Activated CD4-positive, alpha-beta T cell treated with anti-CD3 and anti-CD28 coated beads, Interleukin-2, amount 50 U/mL, for 1 hour (primary cell): Measurements from ENCODE around the gene EFNA2.

Experiments
- DNase-seq: peaks from one replicate; pipeline ENCODE4 v3.0.0-alpha.2; 2020

EFNA2 gene

DNA sequence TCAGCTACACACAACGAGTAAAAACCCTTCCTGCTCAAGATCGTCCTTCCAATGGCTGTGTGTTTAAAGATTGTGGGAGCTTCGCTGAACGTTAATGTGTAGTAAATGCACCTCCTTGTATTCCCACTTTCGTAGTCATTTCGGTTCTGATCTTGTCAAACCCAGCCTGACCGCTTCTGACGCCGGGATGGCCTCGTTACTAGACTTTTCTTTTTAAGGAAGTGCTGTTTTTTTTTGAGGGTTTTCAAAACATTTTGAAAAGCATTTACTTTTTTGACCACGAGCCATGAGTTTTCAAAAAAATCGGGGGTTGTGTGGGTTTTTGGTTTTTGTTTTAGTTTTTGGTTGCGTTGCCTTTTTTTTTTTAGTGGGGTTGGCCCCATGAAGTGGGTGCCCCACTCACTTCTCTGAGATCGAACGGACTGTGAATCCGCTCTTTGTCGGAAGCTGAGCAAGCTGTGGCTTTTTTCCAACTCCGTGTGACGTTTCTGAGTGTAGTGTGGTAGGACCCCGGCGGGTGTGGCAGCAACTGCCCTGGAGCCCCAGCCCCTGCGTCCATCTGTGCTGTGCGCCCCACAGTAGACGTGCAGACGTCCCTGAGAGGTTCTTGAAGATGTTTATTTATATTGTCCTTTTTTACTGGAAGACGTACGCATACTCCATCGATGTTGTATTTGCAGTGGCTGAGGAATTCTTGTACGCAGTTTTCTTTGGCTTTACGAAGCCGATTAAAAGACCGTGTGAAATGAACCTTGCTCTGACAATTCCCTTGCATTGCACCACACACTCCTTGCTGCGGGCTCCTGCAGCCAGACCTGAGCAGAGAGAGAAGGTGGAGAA is 13.0 kb upstream of the EFNA2 start:
- no peak for DNase-seq

DNA sequence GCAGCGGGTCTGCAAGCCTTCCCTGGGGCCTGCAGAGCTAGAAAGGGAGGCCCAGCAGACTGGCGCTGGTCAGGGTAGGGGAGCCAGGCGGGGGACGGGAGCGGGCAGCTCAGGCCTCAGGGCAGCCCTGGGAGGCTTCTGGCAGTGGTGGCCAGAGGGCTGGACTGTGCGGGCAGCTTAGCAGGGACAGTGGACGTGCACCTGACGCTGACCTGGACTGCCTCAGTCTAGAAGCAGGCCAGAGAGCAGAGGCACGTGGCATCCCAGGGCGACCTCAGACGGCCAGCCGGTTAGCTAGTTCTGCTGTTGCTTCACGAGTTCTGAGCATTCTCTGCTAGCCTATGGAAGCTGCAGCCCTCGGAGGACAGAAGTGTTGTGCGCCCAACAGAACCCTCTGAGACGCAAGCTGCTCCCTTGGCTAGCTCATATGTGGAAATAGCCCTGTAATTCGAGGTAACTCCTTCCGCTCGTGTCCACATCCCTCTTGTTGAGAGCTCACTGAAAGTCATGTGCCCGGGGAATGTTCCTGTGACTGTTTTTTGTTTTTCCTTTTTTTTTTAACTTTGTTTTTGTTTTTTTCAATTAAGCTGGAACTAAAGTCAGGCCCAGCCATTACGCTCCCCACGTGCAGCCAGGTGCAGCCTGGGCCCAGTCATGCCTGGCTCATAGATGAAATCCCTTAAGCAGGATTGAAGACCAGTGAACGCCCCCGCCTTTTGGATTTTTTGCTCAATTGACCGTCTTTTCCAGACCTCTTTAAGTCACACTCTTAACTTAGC is 12.2 kb upstream of the EFNA2 start:
- DNase-seq: no peak

DNA sequence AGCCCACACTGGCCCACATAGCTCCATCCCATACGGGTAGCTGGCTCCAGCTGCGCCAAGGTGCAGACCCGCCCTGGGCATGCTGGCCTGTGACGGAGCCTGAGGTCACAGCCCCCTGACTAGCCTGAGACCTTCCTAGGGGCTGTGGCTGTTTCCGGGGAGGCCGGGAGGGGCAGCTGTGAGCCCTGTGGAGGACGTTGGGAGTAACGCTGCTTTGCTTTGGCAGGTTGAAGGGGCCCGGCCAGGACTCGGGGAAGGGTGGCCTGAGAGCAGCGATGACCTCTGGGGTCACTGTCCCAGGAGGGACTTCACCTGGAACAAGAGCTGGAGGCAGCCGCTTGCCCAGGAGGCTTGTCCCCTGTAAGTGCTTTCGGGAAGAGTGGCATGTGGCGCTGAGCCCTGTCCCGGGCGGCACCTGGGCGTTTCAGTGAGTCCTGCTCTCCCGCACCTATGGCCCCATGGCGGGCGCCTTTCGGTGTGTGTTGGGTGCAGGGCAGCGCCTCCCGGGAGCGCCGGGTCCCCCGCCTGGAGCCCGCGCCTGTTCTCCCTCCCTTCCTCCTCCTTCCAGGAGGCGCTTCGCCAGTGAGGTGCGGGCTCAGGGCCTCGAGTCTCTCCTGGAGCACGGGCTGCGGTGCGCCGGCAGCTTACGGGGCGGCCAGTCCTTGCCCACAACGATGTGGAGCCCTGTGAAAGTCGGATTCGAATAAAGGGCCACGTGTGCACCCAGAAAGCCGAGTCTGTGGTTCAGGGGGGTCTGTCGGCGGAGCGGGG is 11.4 kb upstream of the EFNA2 start:
- no peak for DNase-seq

DNA sequence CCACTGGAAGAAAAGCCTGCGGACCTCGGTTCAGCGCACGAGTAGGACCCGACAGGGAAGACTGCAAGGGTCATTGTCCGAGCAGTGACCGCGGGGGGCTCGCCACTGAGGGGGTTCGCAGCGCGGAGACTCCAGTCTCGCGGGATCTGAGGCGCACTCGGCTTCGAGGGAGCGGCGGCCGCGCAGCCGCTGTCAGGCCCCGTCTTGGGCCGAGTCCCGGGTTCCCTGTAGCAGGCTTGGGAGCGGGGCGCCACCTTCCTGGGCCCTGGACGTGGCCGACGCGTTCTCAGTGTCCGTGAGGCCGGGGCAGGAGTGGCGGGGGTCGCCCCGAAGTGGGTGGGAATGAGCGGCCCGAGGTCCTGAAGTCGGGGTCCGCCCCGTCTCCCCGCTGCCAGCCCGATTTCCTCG is 10.8 kb upstream of the EFNA2 start:
- no peak for DNase-seq

DNA sequence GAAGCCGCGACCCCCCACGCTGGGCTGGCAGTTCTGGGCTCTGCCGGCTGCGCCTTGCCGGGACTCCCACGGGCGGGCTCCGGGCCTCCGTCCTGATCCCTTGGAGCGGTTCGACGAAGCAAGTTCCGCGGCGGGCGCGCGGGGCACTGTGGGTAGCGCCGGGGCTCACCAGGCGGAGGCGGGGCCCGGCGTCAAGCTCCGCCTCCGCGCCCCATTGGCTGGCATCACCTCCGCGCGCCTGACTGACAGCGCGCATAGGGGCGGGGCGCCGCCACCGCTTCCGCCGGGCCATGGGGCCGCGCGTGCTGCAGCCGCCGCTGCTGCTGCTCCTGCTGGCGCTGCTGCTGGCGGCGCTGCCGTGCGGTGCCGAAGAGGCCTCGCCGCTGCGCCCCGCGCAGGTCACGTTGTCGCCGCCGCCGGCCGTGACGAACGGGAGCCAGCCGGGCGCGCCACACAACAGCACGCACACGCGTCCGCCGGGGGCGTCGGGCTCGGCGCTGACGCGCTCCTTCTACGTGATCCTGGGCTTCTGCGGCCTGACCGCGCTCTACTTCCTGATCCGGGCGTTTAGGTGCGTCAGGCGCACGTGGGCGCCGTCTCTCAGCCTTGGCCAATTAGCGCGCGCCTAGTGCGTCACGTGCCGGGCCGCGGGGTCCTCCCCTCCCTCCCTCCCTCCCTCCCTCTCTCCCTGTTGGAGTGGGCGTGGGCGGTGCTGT is 10.3 kb upstream of the EFNA2 start, which contains the start of gene FAM174C:
FAM174C (plus strand) TSS at position 271 of the 716 bp plus-strand sequence; CDS start at position 291, 20 bp downstream.
- peak; percentile 92 for DNase-seq

DNA sequence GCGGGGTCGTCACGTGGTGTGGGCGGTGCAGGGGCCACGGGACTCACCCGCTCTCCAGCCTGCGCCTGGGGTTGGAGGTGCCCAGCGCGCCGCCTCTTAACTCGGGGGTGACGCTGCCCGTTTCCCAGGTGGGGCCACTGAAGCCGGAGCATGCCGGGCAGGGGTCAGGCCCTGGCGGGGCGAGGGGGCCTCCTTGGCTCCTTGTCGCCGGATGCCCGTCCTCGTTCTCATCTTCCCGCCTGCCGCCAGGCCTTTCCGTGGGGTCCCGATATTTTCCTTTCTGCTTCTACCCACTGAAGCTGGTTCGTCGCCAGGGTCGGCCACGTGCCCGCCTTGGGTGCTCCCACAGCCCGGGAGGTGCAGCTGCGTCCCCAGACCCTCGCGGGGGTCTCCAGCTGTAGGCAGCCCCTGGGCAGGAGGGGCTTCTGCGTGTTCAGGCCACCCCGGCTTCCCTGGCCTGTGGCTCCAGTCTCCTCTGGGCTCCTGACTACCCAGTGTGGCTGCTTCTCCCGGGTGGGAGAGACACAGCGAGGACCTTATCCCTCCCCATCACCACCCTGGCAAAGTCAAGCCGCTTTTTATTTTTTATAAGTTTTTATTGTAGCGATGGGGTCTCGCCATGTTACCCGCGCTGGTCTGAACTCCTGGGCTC is 9.6 kb upstream of the EFNA2 start:
- no peak for DNase-seq

DNA sequence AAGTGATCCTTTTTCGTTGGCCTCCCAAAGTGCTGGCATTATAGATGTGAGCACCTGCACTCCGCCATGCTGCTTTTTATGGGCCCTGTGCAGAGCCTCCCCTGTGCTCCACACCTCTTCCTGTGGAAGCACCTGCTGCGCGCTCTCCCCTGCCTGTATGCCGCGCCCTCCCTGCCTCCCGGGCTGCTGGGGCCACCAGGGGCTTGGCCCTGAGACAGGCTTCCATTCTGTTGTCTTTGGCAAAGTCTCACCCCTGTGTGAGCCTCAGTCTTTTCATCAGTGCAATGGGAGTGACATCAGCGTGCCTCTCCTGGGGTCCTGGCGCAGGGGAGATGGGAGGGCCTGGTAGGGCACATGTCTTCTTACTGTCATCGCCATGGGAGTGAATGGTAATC is 9.0 kb upstream of the EFNA2 start:
- no peak for DNase-seq

DNA sequence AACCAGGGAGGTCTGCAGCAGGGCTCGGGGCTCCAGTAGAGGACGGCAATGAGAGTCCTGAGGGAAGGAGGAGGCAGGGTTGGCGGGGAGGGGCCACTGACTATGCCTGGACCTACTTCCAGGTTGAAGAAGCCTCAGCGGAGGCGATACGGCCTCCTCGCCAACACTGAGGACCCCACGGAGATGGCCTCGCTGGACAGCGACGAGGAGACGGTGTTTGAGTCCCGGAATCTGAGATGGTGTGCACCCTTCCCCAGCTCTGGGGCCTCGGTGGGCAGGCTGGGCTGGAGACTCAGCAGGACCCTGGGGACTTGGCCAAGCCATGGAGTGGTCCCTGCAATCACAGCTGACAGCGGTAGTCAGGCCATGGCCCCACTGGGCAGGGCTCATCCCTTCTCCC is 8.6 kb upstream of the EFNA2 start:
- no peak for DNase-seq

DNA sequence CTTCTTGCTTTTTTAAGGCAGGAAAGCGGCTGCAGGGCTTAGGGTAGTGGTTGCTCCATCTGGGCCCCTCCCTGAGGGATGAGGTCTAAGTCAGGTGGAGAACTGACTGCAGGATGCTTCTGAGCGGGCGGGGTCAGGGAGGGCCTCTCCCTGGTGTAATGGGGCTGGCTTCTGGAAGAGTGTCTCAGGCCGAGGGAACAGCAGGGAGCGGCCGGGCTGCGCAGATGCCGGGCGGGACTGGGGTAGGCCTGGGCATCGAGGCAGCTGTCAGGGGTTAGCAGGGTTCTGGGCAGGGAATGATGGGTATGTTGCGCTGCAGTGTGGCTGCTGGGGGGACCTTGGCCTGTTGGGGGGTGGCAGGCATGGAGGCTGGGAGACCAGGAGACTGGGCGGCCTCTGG is 7.6 kb upstream of the EFNA2 start:
- no peak for DNase-seq

DNA sequence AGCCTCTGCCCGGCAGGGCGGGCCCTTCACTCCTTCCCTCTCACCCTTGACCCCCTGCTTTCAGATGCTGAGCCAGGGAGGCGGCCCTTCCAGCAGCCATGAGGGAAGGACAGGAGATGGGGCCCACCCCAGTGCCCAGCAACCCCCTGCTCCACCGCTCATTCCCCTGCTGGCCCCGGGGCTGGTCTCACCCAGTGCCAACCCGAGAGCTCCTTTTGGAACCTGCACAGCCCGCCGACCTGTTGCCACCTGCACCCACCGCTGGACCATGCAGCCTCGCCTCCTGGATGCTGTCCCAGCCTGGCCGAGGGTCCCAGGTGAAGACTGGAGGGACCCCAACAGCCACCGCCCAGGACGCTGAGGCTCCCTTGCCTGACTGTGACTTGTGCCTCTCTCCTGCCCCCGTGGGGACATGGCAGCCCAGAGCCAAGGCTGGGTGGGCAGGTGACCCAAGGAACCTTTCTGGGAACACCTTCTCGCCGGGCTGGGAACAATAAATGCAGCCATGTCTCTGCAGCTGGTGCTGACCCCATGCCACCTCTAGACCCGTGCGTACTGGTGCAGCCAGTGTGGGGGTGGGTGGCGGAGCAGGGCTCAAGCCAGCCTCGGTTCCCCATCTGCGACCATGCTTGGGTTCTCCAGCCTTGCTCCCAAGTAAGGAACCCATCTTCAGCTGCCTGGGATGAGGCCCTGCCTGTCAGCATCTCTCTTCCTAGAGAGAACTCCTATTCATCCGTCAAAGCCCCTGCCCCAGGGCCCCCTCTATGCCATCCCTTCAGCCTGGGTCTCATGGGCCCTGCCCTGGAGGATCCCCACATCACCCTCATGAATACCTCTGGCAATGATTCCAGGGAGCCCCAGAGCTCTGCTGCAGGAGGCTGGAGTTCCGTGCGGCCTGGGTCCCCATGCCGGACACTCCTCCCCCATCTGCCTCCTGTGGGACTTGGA is 6.7 kb upstream of the EFNA2 start:
- DNase-seq: no peak

DNA sequence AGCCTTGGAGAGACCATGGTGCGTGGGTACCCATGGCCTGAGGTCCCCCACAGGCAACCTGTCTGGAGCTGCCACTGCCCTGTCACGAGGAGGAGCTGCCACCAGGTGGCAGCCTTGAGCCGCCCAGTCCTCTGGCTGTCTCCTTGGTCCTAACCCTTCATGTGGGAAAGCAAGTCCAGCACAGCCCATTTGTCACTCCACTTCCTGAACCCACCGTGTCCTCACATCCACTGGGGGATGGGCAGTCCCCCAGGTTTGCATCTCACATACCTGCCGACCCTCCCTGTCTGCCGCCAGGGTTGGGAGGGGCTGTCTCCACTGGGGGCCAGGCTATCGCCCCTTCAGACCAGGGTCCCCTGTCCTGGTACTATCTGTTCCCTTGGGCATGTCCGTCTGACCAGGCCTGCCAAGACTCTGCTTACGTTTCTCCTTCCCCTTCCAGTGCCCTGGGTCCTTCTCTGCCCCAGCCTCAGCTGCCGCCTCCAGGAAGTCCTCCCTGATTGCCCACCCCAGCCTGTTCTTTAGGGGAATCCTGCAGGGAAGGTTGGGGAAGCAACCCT is 5.8 kb upstream of the EFNA2 start:
- DNase-seq: peak; percentile 78

DNA sequence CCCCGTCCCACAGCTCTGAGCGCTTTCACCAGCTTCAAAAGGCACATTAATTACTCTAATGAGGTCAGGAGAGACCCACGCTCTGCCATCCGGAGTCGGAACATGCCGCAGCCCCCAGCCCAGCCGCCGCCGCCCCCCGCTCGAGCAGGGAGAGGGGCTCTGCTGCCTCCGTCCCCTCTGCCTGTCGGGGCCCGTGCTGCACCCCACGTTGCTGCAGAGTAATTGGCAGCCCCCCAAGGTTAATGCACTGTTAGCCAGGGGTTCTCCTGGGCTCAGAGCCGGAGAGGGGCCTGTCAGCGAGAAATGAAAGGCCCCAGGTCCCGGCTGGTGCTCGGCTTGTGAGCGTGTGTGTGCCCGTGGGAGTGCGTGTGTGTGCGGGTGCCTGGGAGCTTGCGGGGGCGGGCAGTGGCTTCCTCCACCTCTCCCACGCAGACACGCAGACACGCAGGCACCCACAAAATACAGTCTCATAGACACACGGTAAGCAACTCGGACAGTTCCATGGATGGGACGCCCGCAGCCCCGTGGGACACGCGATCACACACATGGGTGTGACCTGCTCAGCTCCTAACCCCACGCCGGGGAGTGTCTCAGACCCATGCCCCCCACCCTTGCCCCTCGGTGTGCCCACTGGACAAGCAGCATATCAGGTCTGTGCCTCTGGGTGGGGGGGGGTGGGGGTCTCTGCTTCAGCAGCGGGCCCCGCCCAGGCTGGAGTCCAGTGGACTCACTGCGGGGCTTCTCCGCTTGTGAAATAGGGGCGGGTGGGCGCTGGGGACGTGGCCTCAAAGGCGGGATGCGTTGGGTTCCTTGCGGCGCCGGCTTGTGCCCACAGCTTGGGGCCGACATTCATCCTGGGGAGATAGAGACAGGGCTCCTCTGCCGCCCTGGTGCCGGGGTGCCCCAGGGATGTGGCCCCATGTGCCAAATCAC is 4.8 kb upstream of the EFNA2 start:
- no peak for DNase-seq

DNA sequence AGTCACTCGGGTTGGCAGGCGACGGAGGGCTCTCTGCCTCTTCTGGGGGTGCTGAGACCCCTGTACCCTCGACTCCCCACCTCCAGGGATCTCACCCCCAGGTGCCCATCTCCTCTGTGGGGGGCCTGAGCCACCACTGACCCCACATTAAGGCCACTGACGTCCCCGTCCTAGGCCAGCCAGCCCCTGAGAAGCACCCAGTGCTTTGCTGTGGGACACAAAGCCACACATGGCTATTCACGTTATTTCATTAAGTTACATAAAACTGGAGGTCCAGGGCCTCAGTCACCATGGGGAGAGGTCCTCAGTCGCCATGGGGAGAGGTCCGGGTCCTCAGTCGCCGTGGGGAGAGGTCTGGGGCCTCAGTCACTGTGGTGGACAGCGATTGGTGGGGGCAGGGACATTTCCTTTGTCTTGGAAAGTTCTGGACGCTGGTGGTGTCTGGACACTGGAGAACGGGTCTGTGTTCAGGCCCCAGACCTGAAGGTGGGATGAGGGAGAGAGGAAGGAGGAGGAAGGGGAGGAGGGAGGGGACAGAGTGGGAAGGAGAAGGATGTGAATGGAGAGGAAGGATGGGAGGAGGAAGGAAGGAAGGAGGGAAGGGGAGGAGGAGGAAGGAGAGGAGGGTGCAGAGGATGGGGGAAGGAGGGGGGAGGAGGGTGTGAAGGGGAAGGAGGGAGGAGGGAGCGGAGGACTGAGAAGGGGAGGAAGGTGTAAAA is 3.9 kb upstream of the EFNA2 start:
- no peak for DNase-seq

DNA sequence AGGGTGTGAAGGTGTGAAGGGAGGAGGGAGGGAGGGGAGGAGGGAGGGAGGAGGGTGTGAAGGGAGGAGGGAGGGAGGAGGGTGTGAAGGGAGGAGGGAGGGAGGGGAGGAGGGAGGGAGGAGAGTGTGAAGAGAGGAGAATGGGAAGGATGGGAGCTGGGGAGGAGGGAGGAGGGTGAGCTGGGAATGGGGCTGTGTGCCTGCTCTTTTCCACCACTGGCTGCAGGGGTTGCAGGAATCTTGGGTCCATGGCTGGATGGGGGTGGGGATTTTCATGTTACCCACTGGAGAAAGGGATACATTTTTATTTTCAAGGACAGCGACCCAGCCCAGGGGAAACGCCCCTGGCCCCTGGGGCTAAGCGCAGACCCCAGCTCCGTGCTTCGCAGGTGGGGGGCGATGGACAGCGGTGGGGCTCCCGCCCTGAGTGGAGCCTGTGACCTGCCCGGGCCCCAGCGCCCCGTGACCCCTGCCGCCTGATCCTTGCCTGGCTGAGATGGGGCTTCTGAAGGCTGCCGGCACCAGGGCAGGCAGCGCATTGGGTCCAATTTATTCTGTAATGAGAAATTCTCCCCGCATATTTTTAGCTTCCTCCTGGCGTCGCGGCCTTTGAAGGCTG is 3.0 kb upstream of the EFNA2 start:
- no peak for DNase-seq

DNA sequence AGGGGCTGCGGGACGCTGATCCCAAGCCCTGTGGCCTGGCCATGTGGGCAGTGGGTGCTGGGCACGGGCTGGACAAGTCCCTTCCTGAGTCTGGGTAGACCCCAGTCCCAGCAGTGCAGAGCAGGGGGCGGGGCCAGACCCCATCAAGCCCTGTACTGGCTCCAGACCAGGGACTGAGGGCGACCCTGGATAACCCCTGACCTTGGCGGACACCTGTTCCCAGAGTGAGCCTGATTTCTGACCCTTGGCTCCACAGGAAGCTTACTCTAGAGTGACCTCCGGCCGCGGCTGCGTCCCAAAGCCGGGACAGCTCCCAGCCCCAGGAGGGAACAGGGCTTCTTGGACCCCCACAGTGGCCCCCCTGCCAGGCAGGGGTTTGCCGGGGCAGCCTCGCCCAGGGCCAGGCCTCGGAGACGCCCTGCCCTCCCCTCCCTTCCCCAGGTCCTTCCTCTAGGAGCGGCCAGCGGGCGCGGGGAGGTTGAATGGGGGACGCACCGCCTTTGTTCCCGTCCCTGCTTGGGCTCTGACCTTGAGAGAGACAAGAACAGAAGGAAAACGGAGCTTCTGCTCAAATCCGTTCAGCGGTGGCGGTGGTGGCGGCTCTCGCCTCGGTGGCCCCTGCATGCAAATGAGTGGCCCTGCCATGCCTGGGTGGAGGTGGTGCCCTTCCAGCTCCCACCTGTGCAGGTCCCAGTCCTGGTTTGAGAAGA is 2.3 kb upstream of the EFNA2 start:
- DNase-seq: no peak

DNA sequence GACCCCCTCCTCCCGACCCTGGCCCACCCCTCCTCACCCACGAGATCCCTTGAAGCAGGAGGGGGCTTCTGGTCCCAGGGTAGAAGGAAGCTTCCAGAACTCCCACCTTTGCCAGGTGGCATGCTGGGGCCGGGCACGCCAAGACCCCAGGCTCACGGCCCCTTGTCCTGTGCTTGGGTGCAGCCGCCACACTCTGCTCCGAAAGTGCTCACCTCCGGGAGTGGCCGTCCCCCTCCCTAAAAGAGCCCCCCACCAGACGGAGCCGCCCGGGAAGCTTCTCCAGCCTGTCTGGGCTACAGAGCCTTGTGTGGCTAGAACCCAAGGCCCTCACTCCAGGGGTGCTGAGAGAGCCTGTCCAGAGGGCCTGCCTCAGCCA is 1.8 kb upstream of the EFNA2 start:
- no peak for DNase-seq

DNA sequence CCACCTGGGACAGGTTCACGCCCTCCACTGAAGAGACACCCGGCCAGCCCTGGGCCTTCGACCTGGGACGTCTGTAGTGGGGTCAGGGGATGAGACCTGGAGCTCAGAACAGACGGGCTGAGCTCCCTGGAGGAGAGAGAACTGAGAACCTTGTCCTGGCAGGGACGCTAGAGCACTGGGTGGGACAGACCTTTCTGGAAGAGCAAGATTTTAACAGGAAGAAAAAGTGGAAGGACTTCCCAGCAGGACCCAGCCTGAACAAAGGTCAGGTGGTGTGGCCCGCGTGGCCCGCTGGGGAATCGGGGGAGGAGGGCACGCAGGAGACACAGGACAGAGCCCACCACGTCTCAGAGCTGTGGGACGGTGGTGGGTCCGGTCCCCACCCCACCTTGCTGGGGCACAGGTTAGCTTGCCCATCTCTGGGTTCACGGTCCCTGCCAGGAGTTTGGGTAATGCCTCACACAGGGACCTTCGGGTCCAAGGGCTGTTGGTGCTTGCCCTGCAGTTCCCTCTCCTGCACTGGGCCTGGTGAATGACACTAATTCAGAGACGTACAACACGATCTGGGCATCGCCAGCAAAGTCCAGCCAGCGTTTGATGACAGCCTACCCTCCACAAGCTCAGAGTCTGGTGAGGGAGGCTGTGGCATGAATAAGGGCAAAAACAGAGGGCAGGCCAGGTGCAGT is 1.2 kb upstream of the EFNA2 start:
- no peak for DNase-seq
